Measurements from ENCODE around the gene RAP2B.
"Not testable (repeated sequence)": the region's sequence is repeated elsewhere in the genome, so short reads cannot be mapped to it uniquely, and the experiment has no call there.

RAP2B gene
- 84.8 to 114 reads per million in 2 donors for total RNA-seq

- peak; percentile 85 to 97 (median 96) for DNase-seq
These were observed at the start of gene RAP2B for GRCh38 chr3:153161714-153162512. Gene RAP2B, plus strand, starts transcription at chr3:153162226. Its CDS starts 468 bp downstream, at chr3:153162694.

- DNase-seq: no peak
These were observed 48.5 kb upstream of the RAP2B start for GRCh38 chr3:153113541-153113940.

- not testable (repeated sequence) for DNase-seq
These were observed 47.8 kb upstream of the RAP2B start for GRCh38 chr3:153114270-153114669.

DNA sequence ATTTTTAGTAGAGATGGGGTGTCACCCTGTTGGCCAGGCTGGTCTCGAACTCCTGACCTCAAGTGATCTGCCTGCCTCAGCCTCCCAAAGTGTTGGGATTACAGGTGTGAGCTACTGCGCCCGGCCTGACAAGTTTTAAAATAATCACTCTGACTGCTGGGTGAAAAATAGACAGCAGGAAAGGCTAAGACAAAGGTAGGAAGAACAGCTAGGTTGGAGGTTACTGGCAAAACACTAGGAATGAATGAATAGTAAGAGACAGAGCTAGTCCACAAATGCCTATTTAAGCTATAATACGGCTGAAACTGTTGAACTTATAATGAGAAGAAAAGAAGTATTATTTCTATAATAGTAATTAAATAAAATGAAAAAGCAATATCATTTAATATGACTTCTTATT, 46.7 kb upstream of the RAP2B start:
- DNase-seq: no peak

- DNase-seq: no peak
These were observed 34.2 kb upstream of the RAP2B start for GRCh38 chr3:153127788-153128187.

DNA sequence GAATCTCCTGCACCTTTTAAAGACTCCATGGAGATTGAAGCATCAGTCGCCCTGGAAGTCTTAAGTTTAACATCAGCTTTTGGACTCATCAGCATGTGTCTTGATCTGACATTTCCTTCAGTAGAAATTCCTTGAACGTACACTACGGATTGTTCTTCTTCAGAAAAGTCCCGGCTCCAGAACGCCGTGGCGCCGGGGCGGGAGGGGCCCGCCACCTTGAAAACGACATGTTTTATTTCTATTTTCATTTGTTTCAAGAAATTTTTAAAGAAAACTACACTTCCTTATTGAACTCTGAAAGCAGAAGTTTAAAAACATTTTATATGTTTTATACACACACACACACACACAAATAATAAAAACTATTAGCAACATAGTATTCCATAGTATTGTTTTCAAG, 32.6 kb upstream of the RAP2B start:
- no peak for DNase-seq

DNA sequence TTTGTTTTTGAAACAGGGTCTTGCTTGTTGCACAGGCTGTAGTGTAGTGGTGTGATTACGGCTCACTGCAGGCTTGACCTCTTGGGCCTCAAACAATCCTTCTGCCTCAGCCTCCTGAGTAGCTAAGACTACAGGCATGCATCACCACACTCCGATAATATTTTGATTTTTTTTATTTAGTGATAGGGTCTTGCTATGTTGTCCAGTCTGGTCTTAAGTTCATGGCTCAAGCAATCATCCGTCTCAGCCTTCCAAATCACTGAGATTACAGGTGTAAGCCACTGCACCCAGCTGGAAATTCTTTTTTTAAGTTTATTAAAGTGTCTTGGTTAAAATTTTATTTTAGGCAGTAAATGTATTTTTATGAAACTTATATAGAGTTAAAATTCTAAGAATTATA, 32.2 kb upstream of the RAP2B start:
- no peak for DNase-seq

DNA sequence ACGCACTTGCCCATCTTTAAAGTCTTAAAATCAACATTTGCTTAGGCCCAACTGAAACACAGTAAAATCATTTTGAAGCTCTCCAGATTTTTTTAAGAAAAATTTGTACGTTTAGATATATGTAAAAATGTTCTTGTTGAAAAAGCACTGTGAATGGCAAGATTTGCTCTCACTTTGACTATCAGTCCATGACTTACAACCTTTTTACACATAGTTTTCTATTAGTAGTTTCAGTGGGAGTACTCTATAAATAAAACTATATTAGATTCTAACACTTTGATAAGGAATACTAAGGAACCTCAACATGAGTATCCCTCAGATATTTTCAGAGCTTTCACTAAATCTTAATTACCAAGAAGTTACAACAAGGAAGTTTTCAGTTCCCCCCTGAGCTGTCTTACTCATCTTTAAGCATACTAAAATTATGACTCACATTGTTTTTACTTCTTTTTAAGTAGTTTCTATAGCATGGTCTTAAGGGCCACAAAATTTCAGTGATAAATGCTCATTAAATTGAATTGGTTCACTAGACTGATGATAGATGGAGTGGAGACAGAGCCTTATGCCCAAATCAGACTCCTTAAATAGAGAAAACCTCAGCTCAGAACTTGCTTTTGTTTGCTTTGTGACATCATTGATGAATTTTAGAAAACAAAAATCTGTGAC, 31.6 kb upstream of the RAP2B start:
- no peak for DNase-seq

DNA sequence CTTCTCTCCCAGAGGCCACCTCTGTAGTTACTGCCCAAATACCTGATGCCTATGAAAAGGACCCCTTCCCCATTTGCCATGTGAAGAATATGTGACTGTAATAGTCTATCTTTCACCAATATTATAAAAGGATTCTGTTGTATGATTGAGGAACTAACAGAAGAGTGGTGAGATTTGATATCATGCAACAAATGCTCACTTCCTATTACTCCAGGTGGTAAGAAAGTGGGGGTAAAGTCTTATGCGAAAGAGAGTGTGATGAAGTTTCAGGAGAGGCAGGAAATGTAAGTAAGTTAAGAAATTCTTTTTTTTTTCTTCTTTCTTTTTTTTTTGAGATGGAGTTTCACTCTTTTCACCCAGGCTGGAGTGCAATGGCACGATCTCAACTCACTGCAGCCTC, 24.4 kb upstream of the RAP2B start:
- no peak for DNase-seq

DNA sequence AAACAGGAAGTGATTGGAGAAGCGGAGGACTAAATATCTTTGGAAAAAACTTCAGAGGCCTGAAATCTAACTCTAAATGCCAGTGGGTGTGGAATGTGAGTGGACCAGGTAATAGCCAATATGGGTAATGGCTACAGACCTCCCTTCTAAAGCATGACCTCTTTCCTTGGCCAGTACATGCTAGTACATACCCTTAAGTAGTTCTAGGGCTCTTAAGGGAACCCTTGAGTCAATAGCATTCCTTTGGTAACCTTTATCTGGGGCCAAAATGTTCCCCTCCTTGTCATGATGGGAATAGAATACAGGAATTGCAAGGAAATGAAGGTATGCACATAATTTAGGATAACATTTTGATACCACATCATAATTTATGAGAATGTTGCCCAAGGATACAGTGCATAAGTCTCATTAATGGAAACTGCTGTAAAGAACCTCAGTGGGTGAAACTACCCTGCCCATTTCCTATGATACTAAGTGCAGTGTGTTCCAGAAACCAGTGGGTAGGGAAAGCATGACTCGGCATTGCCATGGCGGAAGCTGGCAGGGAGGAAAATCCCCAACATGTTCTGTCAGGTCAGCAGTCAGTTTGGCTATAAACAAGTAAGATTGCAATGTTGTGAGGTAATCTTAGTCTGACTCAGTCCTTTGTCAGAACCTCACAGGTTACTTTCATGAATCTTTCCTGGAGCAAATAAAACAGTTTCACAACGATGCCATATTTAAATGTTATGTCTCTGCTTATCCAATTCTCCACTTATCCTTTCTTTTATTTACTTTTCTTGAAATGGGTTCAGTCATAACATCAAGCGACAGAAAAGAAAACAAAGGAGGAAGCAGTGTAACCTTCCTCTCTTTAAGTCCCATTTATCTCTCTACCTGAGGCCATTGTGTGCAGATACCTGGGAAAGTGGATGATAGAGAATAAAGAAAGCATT, 23.5 kb upstream of the RAP2B start:
- DNase-seq: peak in 2 of 5 experiments; percentile 48 to 77

- no peak for DNase-seq
These were observed 19.1 kb upstream of the RAP2B start for GRCh38 chr3:153142961-153143360.

DNA sequence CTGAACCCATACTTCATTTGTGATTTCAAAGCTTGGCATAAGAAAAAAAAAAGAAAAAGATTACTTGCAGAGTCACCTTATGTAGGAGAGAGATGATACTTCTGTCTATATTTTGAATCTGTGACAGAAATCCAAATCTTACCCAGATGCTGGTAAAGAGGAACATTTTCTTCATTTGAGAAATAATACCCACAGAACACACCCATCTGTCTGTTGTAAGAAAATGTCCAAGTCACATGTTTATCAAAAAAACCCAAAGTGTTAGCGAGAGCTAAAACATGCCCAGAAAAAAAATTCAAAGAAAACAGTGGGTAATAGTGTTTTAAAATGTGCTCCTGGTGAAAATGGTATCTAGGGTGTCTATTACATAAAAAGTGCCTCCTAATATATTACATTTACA, 18.0 kb upstream of the RAP2B start:
- no peak for DNase-seq

DNA sequence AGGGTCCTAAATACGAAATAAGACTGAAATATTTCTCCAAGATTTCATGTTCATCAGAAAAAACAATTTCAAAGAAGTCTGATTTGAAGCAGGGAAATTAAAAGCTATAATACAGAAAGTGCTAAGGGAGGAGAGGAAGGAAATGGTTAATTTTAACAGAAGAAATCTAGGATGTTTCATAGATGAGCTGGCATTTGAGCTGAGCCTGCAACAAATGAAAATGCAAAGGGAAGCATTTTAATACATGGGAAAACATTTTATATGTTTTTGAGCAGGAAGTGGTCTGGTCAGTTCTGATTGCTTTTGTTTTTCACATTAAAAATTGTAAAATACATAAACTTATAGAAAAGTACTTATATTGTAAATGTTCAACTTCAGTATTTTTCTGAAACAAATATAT, 17.2 kb upstream of the RAP2B start:
- DNase-seq: no peak

DNA sequence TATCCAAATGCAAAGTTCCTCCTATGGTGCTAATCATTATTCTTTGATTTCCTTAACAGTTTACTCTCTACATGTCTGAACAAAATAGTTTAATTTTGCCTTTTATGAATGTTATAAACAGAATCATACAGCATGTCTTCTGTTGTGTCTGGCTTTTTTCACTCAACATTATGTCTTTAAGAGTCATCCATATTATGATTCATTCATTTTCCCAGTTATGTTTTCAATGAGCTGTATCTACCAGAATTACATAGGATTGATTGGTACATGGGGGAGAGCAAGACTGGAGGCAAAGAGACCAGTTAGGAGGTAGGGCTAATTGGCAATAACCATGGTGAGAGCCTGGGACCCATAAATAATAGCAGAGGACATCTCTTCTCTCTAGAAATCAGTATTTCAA, 16.6 kb upstream of the RAP2B start:
- DNase-seq: no peak

DNA sequence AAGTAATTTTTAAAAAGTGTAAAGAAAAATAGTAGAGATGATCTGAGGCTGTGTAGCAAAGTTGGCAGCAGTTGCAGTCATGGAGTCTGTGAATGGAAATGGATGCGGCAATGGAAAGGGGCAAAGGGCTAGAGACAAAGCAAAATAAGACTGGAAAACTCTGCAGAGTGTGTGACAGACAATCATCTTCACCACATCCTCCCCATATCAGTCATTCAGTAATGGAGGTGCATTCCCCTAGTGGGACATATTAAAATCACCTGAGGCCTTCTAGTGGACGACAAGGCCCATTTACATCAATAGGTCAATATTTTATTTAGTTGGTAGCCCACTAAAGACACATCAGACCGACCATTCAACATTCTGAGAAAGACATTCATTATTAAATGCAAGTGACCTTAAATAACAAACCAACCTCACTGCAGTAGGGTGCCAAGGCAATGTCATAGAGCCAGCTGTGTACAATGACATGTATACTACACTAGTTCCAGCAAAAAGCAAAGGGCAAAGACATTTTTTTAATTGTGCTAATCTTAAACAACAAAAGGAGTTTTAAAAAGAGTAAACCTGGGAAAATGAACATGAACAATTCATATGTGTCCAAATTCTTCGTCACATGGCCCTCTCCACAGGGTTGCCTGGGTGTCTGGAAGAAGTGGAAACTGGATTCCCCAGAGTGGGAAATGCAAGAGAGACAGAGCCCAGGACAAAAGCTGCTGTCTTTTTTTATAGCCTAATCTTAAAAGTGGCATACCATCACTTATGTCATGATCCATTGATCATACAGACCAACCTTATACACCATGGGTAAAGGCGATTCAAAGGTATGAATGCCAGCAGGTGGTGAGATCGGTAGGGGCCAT, 15.6 kb upstream of the RAP2B start:
- no peak for DNase-seq

DNA sequence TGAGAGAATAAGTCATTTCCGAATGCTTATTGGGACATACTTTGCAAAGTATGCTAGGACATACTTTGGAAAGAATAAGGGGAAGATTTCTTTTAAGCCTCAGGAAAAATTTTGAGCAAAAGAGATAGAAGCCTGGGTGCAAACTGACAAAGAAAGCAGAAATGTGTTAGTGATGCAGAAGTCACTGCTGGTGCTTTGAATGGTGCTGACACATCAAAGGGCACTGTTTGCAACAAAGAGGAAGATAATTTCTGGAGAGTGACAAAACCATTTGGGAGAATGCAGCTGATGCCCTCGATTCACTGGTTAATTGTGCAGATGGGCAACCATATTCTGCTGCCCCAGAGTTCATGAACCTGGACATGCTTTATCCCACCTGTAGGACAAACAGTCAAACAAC, 11.0 kb upstream of the RAP2B start:
- DNase-seq: no peak

GRCh38 chr3:153155786-153156185, 6.2 kb upstream of the RAP2B start:
- DNase-seq: not testable (repeated sequence)

GRCh38 chr3:153158189-153158588, 3.8 kb upstream of the RAP2B start:
- DNase-seq: no peak

GRCh38 chr3:153158961-153159735, 2.9 kb upstream of the RAP2B start:
- DNase-seq: no peak

GRCh38 chr3:153159771-153160397, 2.1 kb upstream of the RAP2B start:
- DNase-seq: no peak

Measured in T-helper 2 cell (primary cell).